Epithelial cell of esophagus (primary cell): ENCODE data around the gene STRN.
"Not testable (repeated sequence)": the region's sequence is repeated elsewhere in the genome, so short reads cannot be mapped to it uniquely, and the experiment has no call there.

ENCODE experiments used
- DNase-seq: peaks from one replicate; pipeline ENCODE4 v3.0.0; 2010; ENCODE audit warnings: low read depth
- H3K4me3 ChIP-seq: 2 replicates; pipeline ENCODE4 v1.5.1; 2011; ENCODE audit warnings: mild to moderate bottlenecking, low read length, control low read depth
- TF ChIP-seq, protein P1 (sequence below): IDR thresholded peaks from 2 replicates; pipeline ENCODE4 v1.5.1; 2011; ENCODE audit warnings: low read depth, mild to moderate bottlenecking, low read length, control low read depth, inconsistent platforms; ENCODE audit not compliant: insufficient read depth; ENCODE audit errors: missing control alignments

Gene STRN, protein sequence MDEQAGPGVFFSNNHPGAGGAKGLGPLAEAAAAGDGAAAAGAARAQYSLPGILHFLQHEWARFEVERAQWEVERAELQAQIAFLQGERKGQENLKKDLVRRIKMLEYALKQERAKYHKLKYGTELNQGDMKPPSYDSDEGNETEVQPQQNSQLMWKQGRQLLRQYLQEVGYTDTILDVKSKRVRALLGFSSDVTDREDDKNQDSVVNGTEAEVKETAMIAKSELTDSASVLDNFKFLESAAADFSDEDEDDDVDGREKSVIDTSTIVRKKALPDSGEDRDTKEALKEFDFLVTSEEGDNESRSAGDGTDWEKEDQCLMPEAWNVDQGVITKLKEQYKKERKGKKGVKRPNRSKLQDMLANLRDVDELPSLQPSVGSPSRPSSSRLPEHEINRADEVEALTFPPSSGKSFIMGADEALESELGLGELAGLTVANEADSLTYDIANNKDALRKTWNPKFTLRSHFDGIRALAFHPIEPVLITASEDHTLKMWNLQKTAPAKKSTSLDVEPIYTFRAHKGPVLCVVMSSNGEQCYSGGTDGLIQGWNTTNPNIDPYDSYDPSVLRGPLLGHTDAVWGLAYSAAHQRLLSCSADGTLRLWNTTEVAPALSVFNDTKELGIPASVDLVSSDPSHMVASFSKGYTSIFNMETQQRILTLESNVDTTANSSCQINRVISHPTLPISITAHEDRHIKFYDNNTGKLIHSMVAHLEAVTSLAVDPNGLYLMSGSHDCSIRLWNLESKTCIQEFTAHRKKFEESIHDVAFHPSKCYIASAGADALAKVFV

DNA sequence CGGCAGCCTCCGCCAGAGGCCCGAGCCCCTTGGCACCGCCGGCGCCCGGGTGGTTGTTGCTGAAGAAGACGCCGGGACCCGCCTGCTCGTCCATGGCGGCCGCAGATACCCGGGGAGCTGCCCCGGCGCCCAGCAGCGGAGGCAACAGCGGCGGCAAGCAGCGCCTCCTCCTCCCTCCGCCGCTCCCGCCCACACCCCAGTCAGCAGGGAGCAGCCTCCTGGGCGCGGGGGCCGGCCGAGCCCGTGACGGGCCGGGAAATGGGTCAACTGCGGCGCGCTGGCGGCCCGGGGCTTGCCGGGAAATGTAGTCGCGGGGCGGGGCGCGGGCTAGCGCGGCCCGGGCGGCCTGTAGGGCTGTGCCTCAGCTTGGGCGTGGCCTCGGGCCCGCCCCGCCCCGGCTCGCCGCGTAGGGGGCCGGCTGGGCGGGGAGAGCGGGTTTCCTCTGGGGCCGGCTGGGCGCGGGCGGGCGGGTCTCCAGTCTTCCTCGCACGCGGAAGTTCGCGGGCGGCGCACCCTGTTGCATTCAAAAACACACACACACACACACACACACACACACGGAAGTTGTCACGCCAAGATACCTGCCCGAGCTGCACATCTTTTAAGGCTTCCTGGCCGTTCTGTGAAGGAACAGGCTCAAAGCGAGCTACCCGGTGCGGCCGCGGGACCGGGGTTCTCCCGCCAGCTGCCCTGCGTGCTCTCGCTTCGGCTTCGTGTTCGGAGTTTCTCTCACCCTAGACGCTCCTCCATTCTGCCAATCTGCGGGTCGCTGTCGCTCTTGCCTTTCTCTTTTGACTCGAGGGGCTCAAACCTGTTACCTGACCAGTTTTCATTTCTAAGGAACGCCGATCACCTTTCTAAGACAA, at the start of gene STRN:
STRN (minus strand) TSS at position 167 of the 866 bp plus-strand sequence; CDS start at position 94, 73 bp downstream.
- H3K4me3 ChIP-seq, result peak within 1 kb of the TSS; percentile 83
- TF ChIP-seq, protein P1, sequence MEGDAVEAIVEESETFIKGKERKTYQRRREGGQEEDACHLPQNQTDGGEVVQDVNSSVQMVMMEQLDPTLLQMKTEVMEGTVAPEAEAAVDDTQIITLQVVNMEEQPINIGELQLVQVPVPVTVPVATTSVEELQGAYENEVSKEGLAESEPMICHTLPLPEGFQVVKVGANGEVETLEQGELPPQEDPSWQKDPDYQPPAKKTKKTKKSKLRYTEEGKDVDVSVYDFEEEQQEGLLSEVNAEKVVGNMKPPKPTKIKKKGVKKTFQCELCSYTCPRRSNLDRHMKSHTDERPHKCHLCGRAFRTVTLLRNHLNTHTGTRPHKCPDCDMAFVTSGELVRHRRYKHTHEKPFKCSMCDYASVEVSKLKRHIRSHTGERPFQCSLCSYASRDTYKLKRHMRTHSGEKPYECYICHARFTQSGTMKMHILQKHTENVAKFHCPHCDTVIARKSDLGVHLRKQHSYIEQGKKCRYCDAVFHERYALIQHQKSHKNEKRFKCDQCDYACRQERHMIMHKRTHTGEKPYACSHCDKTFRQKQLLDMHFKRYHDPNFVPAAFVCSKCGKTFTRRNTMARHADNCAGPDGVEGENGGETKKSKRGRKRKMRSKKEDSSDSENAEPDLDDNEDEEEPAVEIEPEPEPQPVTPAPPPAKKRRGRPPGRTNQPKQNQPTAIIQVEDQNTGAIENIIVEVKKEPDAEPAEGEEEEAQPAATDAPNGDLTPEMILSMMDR, result no peak
- peak; percentile 99 for DNase-seq

DNA sequence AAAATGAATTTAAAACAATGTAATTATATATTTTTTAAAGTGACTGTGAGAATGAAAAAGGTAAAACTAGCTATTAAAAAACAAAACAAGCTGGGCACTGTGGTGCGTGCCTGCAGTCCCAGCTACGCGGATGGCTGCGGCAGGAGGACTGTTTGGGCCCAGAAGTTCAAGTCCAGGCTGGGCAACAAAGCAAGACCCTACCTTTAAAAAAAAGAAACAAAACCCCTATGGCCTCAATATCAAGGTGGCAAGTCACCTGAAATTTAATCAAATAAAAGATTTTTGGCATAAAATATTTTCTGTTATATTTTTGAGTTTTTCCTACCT, 46.9 kb upstream of the STRN start:
- DNase-seq, result no peak
- TF ChIP-seq, protein P1, result no peak
- H3K4me3 ChIP-seq, result no peak overlapping the region

DNA sequence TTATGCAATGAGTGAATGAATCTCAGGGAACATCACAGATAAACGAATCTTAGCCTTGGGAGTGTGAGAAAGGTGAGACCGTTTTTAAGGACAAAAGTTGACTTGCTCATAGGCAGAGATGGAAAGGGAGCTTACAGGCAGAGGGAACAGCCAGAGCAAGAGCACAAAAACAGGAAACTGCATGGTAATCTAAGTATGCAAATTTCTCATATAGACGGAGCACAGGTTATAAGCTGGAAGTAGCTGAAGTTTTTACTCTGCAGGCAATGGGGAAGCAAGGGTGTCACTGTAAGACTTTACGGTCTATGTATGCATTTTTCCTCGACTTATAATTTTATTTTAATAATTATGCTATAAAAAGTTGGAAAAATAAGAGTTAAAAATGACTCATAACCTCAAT, 44.8 kb upstream of the STRN start:
- TF ChIP-seq, protein P1, result no peak
- DNase-seq, result no peak
- no peak overlapping the region for H3K4me3 ChIP-seq

GRCh38 chr2:37005118-37005868, 39.0 kb upstream of the STRN start:
- TF ChIP-seq, protein P1, result peak; percentile 71
- no peak overlapping the region for H3K4me3 ChIP-seq
- peak; percentile 63 for DNase-seq

- no peak for DNase-seq
- TF ChIP-seq, protein P1, result no peak
Measured at GRCh38 chr2:37000988-37001556, 34.7 kb upstream of the STRN start.

GRCh38 chr2:37000318-37000717, 34.0 kb upstream of the STRN start:
- TF ChIP-seq, protein P1, result no peak
- no peak overlapping the region for H3K4me3 ChIP-seq
- DNase-seq, result peak; percentile 52

More at GRCh38 chr2:37000988-37001556, 34.7 kb upstream of the STRN start:
- H3K4me3 ChIP-seq, result no peak overlapping the region

- H3K4me3 ChIP-seq, DNase-seq: not testable (repeated sequence)
Measured at GRCh38 chr2:36999416-36999815, 33.1 kb upstream of the STRN start.
